GM19023 (cell line): ENCODE data around the gene TMEM252.

Experiments
- ATAC-seq: cut with Tn5 transposase; IDR thresholded peaks from one replicate; pipeline ENCODE4 v1.9.1; 2021; ENCODE audit warnings: mild to moderate bottlenecking, moderate library complexity; ENCODE audit not compliant: unreplicated experiment

Gene TMEM252

DNA sequence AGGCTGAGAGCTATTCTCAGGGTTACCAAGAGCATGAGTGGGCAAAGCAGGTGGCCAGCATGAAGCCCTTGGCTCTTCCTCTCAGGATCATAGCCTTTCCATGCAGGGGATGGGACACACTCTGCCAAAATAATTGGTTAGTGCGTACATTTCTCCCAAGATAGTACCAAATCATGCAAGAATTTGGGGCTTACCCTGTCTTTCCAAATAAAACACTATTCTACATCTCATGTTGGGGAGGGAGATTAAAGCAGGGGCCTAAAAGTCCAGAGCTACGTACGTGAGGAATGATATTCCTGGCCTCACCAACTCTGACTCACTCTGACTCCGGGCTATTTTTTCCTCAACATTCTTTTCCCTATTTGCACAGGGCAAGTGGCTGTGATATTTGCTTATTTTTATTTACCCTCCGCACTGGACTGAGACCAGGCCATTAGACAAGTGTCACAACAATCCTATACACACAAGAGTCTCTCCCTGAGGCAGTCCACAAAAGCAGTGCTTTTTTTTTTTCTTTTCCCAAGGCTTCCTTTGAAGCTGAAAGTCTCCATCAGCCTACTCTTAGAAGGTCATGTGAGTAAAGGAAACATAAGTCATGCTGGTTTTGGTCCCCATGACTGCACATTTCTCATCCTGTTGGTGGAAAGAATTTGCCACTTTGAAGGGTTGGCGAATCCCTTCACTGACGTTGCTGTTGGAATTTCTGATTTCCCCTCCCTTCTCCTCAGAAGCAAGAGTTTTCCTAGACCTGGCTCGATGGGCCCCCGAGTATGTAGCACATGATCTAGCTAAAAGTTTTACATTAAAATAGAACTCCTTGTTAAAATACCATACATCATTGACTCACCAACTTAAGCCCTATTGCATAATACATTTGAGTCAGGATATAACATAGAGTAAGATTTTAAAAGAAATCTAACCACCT is 40.0 kb downstream of the TMEM252 start:
- no peak for ATAC-seq

DNA sequence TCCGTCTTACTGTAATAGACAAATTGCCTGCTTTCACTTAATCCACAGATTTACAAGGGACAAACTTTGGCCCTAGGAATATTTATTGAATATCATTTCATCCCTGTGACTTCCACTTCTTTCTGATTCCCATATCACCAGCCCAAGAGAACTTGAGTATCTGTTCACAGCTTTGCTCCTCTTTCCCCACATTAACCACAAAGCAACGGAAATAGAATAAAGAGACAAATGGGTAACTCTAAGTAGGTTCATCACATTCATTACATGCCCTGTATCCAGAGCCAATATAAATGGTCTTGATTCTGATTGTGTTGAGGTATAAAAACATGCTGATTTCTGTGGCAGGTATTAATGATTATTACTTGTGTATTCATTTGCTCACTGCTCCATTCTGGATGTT is 41.9 kb downstream of the TMEM252 start:
- ATAC-seq, result no peak

GRCh38 chr9:68497629-68498028 is 43.1 kb downstream of the TMEM252 start:
- no peak for ATAC-seq

DNA sequence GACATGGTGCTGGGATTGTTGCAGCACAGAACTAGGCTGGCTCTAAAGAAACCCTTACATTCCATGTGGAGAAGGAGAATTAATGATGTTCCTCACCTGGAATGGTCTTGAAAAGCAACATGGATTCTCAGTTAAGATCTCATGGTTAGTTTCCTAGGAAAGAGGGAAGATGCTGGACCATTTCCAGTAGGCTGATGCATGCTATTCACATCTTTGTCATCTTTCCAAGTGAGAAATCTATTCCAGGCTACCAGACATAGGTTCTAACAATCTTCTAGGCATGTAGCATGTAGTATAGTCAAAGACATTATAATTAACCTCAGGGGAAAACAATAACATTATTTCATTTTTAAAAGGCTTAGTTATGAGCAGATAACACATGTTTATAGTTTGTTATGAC is 44.3 kb downstream of the TMEM252 start:
- no peak for ATAC-seq

DNA sequence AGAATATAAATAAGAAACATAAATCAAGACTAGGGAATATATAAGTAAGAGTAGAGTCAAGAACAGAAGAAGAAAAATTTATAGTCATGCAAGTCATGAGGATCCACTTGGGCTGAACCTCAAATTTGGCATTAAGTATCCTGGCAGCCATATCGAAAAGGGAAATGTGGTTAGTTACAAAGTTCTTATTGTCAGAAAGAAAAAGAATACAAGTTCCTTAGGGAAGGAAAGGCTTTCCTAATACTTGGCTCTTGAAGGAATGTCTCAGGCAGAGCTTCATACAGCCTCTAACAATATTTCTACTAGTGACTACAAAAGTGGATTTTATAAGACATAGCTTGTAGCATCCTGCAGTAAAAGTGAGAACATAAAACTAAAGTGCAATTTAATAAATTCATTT is 45.4 kb downstream of the TMEM252 start:
- no peak for ATAC-seq

DNA sequence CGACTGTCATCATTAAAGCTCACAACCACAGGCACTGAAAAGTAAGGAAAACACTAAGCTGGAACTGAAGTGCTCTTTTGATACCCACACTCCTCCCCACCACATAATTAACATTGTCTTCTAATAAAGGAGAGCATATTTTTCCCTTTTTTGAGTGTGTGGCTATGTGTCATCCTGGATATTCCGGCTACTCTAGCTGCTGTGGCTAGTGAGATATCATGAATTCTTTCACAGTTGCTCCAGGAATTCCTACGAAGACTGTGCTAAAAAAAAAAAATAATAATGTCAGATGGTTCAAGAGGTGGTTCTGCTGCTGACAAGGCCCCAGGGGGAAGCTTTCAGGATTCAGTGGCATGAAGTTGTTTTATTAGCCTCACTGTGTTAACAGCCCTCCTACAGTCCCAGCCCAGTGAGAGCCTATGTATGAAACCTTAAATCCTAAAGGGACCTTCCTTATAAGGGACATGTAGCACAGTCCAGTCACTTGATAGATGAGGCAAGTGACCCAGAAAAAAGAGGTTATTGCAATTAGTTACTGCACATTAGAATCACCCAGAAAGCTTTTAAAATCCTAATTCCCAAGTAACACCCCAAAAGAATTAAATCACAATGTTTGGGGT is 46.6 kb downstream of the TMEM252 start:
- no peak for ATAC-seq

- no peak for ATAC-seq
Observed at GRCh38 chr9:68493541-68493940, 47.1 kb downstream of the TMEM252 start.

DNA sequence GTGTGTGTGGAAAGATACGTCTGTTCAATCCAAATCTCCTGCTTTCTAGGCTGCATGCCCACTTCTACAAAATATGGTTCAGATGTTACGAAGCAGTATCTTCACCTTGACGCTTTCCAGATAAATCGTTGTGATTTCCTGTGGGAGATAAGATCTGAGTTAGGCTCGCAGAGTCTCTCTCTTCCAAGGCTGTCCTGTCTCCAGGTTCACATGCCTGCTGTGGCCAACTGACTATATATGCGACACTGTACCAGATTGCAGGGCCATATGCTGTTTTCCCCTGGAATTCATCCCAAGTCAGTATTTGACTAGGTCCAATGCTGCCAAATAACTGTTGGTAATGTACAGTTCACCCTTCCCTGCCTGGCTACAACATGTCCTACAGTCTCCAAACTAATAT is 47.9 kb downstream of the TMEM252 start:
- ATAC-seq, result no peak

GRCh38 chr9:68489646-68490045 is 51.0 kb downstream of the TMEM252 start:
- ATAC-seq, result no peak

DNA sequence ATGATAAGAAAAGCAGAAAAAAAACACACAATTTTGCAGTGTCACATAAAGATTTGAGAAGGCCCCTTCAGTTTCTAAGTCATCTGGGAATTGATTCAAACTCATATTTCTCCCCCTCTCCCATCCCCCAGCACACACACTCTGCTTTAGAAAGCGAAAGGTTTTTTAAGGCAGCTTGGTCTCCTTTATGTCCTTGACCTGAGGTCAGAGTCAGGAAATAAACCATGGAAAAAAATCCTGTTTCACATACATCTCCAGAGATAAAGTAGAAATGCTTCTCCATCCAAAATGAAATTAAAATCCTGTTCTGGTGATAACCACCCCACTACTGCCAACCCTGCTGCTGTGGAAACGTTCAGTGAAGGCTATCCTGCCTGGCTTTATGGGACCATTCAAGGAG is 52.6 kb downstream of the TMEM252 start:
- ATAC-seq, result no peak
